A549 (cell line): Measurements from ENCODE around the gene EPS8L3. TPM values are rescaled to one million over a fixed set of nuclear protein-coding genes. Genes with fewer than 3 reads are reported as not detected.

ENCODE experiments used
- ATAC-seq, 2 experiments: fragments of 200-7000 bp in 1 of 2; fragments of >200 bp in 1 of 2; cut with Nextera tagmentation in 1 of 2; cut with Tn5 transposase in 1 of 2; 3 replicates each; pipeline versions ENCODE4 v1.8.0 to v1.9.1; 2018 to 2020; ENCODE audit warnings: mild to moderate bottlenecking in 1 of 2, moderate library complexity in 1 of 2
- CTCF ChIA-PET: fragments of 300-600 bp; sonication (Branson Sonifier 250); formaldehyde crosslinking; extraction: SDS; loops from one replicate; lab custom pipeline; 2021; ENCODE audit warnings: antibody characterized with exemption, inconsistent platforms; lab: Yijun Ruan, JAX
- POLR2A ChIA-PET: fragments of 350-600 bp; formaldehyde crosslinking; extraction: SDS; loops from one replicate; lab custom pipeline; 2021; ENCODE audit warnings: antibody characterized with exemption, inconsistent platforms; lab: Yijun Ruan, JAX
- DNase-seq, 2 experiments: peaks; one replicate each; pipeline versions ENCODE4 v3.0.0 to v3.0.0-alpha.2; 2011 to 2016; ENCODE audit warnings: low read depth in 1 of 2, low spot score in 1 of 2
- FAIRE-seq: peaks from 2 replicates; lab custom pipeline; 2011; peaks lifted over from hg19 to GRCh38; lab: Jason Lieb, UNC
- H3K27ac ChIP-seq, 2 experiments: fragments of >200 bp; sonication (Bioruptor Twin); formaldehyde crosslinking; 3 replicates each; pipeline ENCODE4 v1.5.1; 2016 to 2017
- H3K4me1 ChIP-seq: fragments of >200 bp; sonication (Bioruptor Twin); formaldehyde crosslinking; 3 replicates; pipeline ENCODE4 v1.6.1; 2016
- H3K4me2 ChIP-seq: fragments of >200 bp; sonication (Bioruptor Twin); formaldehyde crosslinking; 3 replicates; pipeline ENCODE4 v1.6.1; 2016
- H3K4me3 ChIP-seq: fragments of >200 bp; sonication (Bioruptor Twin); formaldehyde crosslinking; 3 replicates; pipeline ENCODE4 v1.5.1; 2016
- H3K9me3 ChIP-seq: fragments of >200 bp; sonication (Bioruptor Twin); formaldehyde crosslinking; 3 replicates; pipeline ENCODE4 v1.6.1; 2016
- BHLHE40 ChIP-seq: IDR thresholded peaks from 2 replicates; pipeline ENCODE4 v1.6.1; 2012; ENCODE audit warnings: low read depth, low read length, inconsistent platforms
- CBX2 ChIP-seq: fragments of 200-600 bp; sonication (generic); IDR thresholded peaks from 2 replicates; pipeline ENCODE4 v1.6.1; 2016; ENCODE audit warnings: low read depth, mild to moderate bottlenecking, borderline replicate concordance
- CHD4 ChIP-seq: fragments of 200-600 bp; sonication (generic); IDR thresholded peaks from 2 replicates; pipeline ENCODE4 v1.6.1; 2016; ENCODE audit warnings: antibody characterized with exemption, mild to moderate bottlenecking, borderline replicate concordance
- E2F6 ChIP-seq: IDR thresholded peaks from 2 replicates; pipeline ENCODE4 v1.6.1; 2012; ENCODE audit warnings: low read depth, borderline replicate concordance
- EP300 ChIP-seq, 2 experiments: fragments of >200 bp; sonication (Bioruptor Twin); formaldehyde crosslinking; IDR thresholded peaks; 2 replicates in 1 of 2; 3 replicates in 1 of 2; pipeline ENCODE4 v1.6.1; 2016 to 2017
- ESRRA ChIP-seq: fragments of 150-350 bp; IDR thresholded peaks from 2 replicates; pipeline ENCODE4 v1.6.1; 2014; ENCODE audit warnings: mild to moderate bottlenecking, low read length, borderline replicate concordance
- FOSL2 ChIP-seq, 2 experiments: fragments of 450-650 bp in 1 of 2; fragments of >200 bp in 1 of 2; sonication (Bioruptor Twin) in 1 of 2; formaldehyde crosslinking; IDR thresholded peaks; 2 replicates each; pipeline versions ENCODE4 v1.5.0 to v1.6.1; 2016 to 2020; ENCODE audit warnings: mild to moderate bottlenecking in 1 of 2, moderate library complexity in 1 of 2
- FOXS1 ChIP-seq: fragments of 250-450 bp; sonication (Bioruptor Pico); IDR thresholded peaks from 2 replicates; pipeline ENCODE4 v1.5.0; 2020; ENCODE audit warnings: mild to moderate bottlenecking, moderate library complexity
- GATA3 ChIP-seq: IDR thresholded peaks from 2 replicates; pipeline ENCODE4 v1.6.1; 2012; ENCODE audit warnings: borderline replicate concordance
- HOXB13 ChIP-seq: fragments of 250-450 bp; sonication (Bioruptor Pico); IDR thresholded peaks from 2 replicates; pipeline ENCODE4 v1.5.0; 2020; ENCODE audit warnings: low read depth, mild to moderate bottlenecking, moderate library complexity
- HOXB5 ChIP-seq: fragments of 250-450 bp; sonication (Bioruptor Pico); IDR thresholded peaks from 2 replicates; pipeline ENCODE4 v1.5.0; 2020; ENCODE audit warnings: mild to moderate bottlenecking, moderate library complexity
- JUN ChIP-seq, 2 experiments: fragments of >200 bp; sonication (Bioruptor Twin); formaldehyde crosslinking; IDR thresholded peaks; 2 replicates in 1 of 2; 3 replicates in 1 of 2; pipeline ENCODE4 v1.6.1; 2016 to 2017
- KDM1A ChIP-seq: fragments of 200-600 bp; sonication (generic); IDR thresholded peaks from 2 replicates; pipeline ENCODE4 v1.6.1; 2016; ENCODE audit warnings: low read depth, mild to moderate bottlenecking
- PBX3 ChIP-seq: IDR thresholded peaks from 2 replicates; pipeline ENCODE4 v1.6.1; 2012
- PHF8 ChIP-seq: fragments of 200-600 bp; sonication (generic); IDR thresholded peaks from 2 replicates; pipeline ENCODE4 v1.6.1; 2016; ENCODE audit warnings: low read depth, mild to moderate bottlenecking, antibody characterized with exemption, moderate library complexity, borderline replicate concordance
- POLR2A ChIP-seq: IDR thresholded peaks from 2 replicates; pipeline ENCODE4 v1.6.1; 2012; ENCODE audit warnings: mild to moderate bottlenecking, low read length
- RAD21 ChIP-seq, 2 experiments: fragments of >200 bp in 1 of 2; sonication (Bioruptor Twin) in 1 of 2; formaldehyde crosslinking in 1 of 2; IDR thresholded peaks in 1 of 2; conservative IDR thresholded peaks in 1 of 2; 2 replicates in 1 of 2; 3 replicates in 1 of 2; pipeline ENCODE4 v1.6.1; 2012 to 2018; ENCODE audit warnings: inconsistent platforms in 1 of 2
- RFX5 ChIP-seq: fragments of 450-650 bp; IDR thresholded peaks from 2 replicates; pipeline ENCODE4 v1.7.1; 2014; ENCODE audit warnings: antibody characterized with exemption, mild to moderate bottlenecking, moderate library complexity
- SMC3 ChIP-seq: fragments of >200 bp; sonication (Bioruptor Twin); formaldehyde crosslinking; IDR thresholded peaks from 3 replicates; pipeline ENCODE4 v1.6.1; 2018; ENCODE audit warnings: inconsistent platforms
- ZNF302 ChIP-seq: fragments of 250-450 bp; sonication (Bioruptor Pico); IDR thresholded peaks from 2 replicates; pipeline ENCODE4 v1.9.0; 2021; ENCODE audit warnings: inconsistent platforms, mild to moderate bottlenecking, moderate library complexity
- ZSCAN20 ChIP-seq: fragments of 250-450 bp; sonication (Bioruptor Pico); IDR thresholded peaks from 2 replicates; pipeline ENCODE4 v1.8.0; 2022; ENCODE audit warnings: mild to moderate bottlenecking, moderate library complexity
- WGBS: methylation state at CpG from one replicate; pipeline ENCODE4 v1.1.6; 2017; ENCODE audit errors: missing lambda C conversion rate; 5-methylcytosine and 5-hydroxymethylcytosine counted together
- polyA plus RNA-seq, 4 experiments: library from polyadenylated mRNA; depleted of rRNA in 3 of 4; stranded (reverse); fragments of >200 nt; fragmentation: RNase III in 1 of 4; extraction: RNeasy Plus Mini Kit Qiagen cat#74134 plus additional on column Dnase treatment in 1 of 4; gene quantifications; 2 replicates in 3 of 4; 3 replicates in 1 of 4; pipeline ENCODE4 v1.2.3, GENCODE V29; 2011 to 2017
- TF ChIP-seq, protein P1 (sequence below): IDR thresholded peaks from 2 replicates; pipeline ENCODE4 v1.6.1; 2012
- TF ChIP-seq, protein P2 (sequence below): fragments of 200-600 bp; sonication (generic); IDR thresholded peaks from 2 replicates; pipeline ENCODE4 v1.6.1; 2016; ENCODE audit warnings: antibody characterized with exemption, mild to moderate bottlenecking, moderate library complexity
- TF ChIP-seq, protein P3 (sequence below): fragments of 250-450 bp; sonication (Bioruptor Pico); IDR thresholded peaks from 2 replicates; pipeline ENCODE4 v1.5.0; 2021; ENCODE audit warnings: mild to moderate bottlenecking, moderate library complexity, borderline replicate concordance

The EPS8L3 gene
- polyA plus RNA-seq, 2 of the 4 experiments (the other 2 are of a cell fraction): 3.3 to 5.1 TPM

DNA sequence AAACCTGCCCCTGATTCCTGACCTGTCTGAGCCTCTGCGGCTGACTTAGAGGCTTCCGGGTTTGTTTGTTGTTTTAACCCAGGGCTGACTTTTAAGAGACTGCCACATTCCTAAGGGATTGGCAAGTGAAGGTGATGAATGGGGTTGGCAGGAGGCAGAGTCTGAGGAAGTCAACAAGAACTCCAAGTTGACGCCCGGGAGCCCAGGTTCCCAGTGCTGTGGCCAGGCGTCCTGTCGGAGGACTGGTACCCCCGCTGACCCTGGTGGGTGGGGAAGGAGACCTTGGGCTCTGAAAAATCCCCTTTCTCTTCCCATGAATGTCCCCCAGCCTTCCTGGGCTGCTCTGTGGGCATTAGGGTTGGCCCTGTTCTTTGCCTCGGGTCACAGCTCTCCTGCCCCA is 19.7 kb upstream of the EPS8L3 start:
- peak overlapping the region; percentile 86 to 98 for H3K27ac ChIP-seq
- peaks cover 56% of the 10 kb centered on the region for H3K4me1 ChIP-seq
- WGBS: 6% methylated on average over 5 of the region's 8 CpGs
- ATAC-seq (peak; percentile 72 to 89), FAIRE-seq (no peak), DNase-seq (peak; percentile 71 to 90)
- CTCF ChIA-PET: interaction anchor here (0.9 to 28.1 kb wide), 3 partner anchors 9 to 197 kb away, joined by 3 to 969 read pairs (median 5); partner anchors contain the start of gene AHCYL1
- POLR2A ChIA-PET: no interaction called here
- H3K9me3 ChIP-seq: peaks cover 20% of the 10 kb centered on the region
- peak; percentile 51; the same call in 1 of the 2 replicates for TF ChIP-seq HOXB13 (CRISPR knock-in tag)
- no peak for TF ChIP-seq FOSL2 (IDR thresholded peaks at IDR 0.05)
- TF ChIP-seq FOSL2 (CRISPR knock-in tag; IDR thresholded peaks at IDR 0.05): peak; percentile 25; the same call in 1 of the 2 replicates
- TF ChIP-seq, protein P1, sequence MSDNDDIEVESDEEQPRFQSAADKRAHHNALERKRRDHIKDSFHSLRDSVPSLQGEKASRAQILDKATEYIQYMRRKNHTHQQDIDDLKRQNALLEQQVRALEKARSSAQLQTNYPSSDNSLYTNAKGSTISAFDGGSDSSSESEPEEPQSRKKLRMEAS: peak; percentile 81
- TF ChIP-seq, protein P2, sequence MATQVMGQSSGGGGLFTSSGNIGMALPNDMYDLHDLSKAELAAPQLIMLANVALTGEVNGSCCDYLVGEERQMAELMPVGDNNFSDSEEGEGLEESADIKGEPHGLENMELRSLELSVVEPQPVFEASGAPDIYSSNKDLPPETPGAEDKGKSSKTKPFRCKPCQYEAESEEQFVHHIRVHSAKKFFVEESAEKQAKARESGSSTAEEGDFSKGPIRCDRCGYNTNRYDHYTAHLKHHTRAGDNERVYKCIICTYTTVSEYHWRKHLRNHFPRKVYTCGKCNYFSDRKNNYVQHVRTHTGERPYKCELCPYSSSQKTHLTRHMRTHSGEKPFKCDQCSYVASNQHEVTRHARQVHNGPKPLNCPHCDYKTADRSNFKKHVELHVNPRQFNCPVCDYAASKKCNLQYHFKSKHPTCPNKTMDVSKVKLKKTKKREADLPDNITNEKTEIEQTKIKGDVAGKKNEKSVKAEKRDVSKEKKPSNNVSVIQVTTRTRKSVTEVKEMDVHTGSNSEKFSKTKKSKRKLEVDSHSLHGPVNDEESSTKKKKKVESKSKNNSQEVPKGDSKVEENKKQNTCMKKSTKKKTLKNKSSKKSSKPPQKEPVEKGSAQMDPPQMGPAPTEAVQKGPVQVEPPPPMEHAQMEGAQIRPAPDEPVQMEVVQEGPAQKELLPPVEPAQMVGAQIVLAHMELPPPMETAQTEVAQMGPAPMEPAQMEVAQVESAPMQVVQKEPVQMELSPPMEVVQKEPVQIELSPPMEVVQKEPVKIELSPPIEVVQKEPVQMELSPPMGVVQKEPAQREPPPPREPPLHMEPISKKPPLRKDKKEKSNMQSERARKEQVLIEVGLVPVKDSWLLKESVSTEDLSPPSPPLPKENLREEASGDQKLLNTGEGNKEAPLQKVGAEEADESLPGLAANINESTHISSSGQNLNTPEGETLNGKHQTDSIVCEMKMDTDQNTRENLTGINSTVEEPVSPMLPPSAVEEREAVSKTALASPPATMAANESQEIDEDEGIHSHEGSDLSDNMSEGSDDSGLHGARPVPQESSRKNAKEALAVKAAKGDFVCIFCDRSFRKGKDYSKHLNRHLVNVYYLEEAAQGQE: no peak
- TF ChIP-seq SMC3: peak; percentile 11; the same call in 1 of the 3 replicates
- no peak for TF ChIP-seq CHD4
- TF ChIP-seq, protein P3, sequence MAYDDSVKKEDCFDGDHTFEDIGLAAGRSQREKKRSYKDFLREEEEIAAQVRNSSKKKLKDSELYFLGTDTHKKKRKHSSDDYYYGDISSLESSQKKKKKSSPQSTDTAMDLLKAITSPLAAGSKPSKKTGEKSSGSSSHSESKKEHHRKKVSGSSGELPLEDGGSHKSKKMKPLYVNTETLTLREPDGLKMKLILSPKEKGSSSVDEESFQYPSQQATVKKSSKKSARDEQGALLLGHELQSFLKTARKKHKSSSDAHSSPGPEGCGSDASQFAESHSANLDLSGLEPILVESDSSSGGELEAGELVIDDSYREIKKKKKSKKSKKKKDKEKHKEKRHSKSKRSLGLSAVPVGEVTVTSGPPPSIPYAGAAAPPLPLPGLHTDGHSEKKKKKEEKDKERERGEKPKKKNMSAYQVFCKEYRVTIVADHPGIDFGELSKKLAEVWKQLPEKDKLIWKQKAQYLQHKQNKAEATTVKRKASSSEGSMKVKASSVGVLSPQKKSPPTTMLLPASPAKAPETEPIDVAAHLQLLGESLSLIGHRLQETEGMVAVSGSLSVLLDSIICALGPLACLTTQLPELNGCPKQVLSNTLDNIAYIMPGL (CRISPR knock-in tag): no peak
- TF ChIP-seq ESRRA: no peak
- TF ChIP-seq E2F6: peak; percentile 64; the same call in 1 of the 2 replicates
- TF ChIP-seq CBX2: no peak
- no peak for TF ChIP-seq ZSCAN20
- TF ChIP-seq PBX3: peak; percentile 79
- peak; percentile 99 for TF ChIP-seq HOXB5
- TF ChIP-seq JUN (IDR thresholded peaks at IDR 0.05): no peak
- no peak for TF ChIP-seq POLR2A
- TF ChIP-seq RAD21 (conservative IDR thresholded peaks at IDR 0.05 in 1 of 2, IDR thresholded peaks at IDR 0.05 in 1 of 2): peak in 1 of 2 experiments; percentile 27; a peak in 2 of 5 replicates
- TF ChIP-seq GATA3: peak; percentile 79
- no peak for TF ChIP-seq KDM1A
- TF ChIP-seq FOXS1 (CRISPR knock-in tag): peak; percentile 92; the same call in 1 of the 2 replicates
- TF ChIP-seq PHF8: no peak
- no peak for TF ChIP-seq ZNF302 (CRISPR knock-in tag)
- TF ChIP-seq EP300 (IDR thresholded peaks at IDR 0.05): peak in 1 of 2 experiments; percentile 49; a peak in 1 of 5 replicates
- TF ChIP-seq BHLHE40: no peak
- TF ChIP-seq RFX5: no peak
- no peak overlapping the region for H3K4me3 ChIP-seq
- peak overlapping the region; percentile 59 for H3K4me2 ChIP-seq
